IMR-90 (cell line): Measurements from ENCODE around the gene DCAF6. TPM values are rescaled to one million over a fixed set of nuclear protein-coding genes. Genes with fewer than 3 reads are reported as not detected.

Experiments
- ATAC-seq: fragments of 200-7000 bp; cut with Tn5 transposase; 2 replicates; pipeline ENCODE4 v1.9.1; 2020; ENCODE audit warnings: low read depth, mild to moderate bottlenecking, moderate library complexity
- BruUV-seq: library from RNA; stranded (reverse); fragments of 400-500 nt; replicated peaks from 2 replicates; lab custom pipeline; 2021; lab: Mats Ljungman, UMichigan
- CTCF ChIA-PET: fragments of 300-600 bp; formaldehyde crosslinking; extraction: SDS; loops from one replicate; lab custom pipeline; 2021; ENCODE audit warnings: antibody characterized with exemption; lab: Yijun Ruan, JAX
- POLR2A ChIA-PET: fragments of 300-600 bp; sonication (Branson Sonifier 250); formaldehyde crosslinking; loops from one replicate; lab custom pipeline; 2022; ENCODE audit warnings: antibody characterized with exemption; ENCODE audit not compliant: unreplicated experiment; lab: Charles Lee
- DNase-seq: peaks from one replicate; pipeline ENCODE4 v3.0.0; 2013
- H2AFZ ChIP-seq: replicated peaks from 2 replicates; pipeline ENCODE3; 2013; ENCODE audit warnings: low read length, mild to moderate bottlenecking; ENCODE audit not compliant: poor library complexity
- H2AK5ac ChIP-seq: 2 replicates; pipeline ENCODE4 v1.6.1; 2013; ENCODE audit warnings: low read depth, low read length, inconsistent platforms
- H2AK9ac ChIP-seq: replicated peaks from 2 replicates; pipeline ENCODE3; 2013; ENCODE audit warnings: mild to moderate bottlenecking, low read depth, low read length, moderate library complexity; ENCODE audit not compliant: poor library complexity
- H2BK120ac ChIP-seq: 2 replicates; pipeline ENCODE4 v1.6.1; 2013; ENCODE audit warnings: low read depth, low read length, inconsistent platforms
- H2BK15ac ChIP-seq: 3 replicates; pipeline ENCODE4 v1.6.1; 2013; ENCODE audit warnings: low read depth, low read length, inconsistent platforms
- H2BK20ac ChIP-seq: 2 replicates; pipeline ENCODE4 v1.6.1; 2013; ENCODE audit warnings: low read depth, mild to moderate bottlenecking, inconsistent platforms, low read length, moderate library complexity
- H2BK5ac ChIP-seq: 2 replicates; pipeline ENCODE4 v1.6.1; 2013; ENCODE audit warnings: mild to moderate bottlenecking, low read depth, low read length, inconsistent platforms; ENCODE audit not compliant: poor library complexity, severe bottlenecking
- H3K14ac ChIP-seq: replicated peaks from 2 replicates; pipeline ENCODE4 v1.6.1; 2013; ENCODE audit warnings: low read depth, low read length, inconsistent platforms
- H3K18ac ChIP-seq: 2 replicates; pipeline ENCODE4 v1.6.1; 2013; ENCODE audit warnings: low read depth, low read length, control low read depth
- H3K23ac ChIP-seq: 2 replicates; pipeline ENCODE4 v1.6.1; 2013; ENCODE audit warnings: low read depth, low read length, inconsistent platforms
- H3K27ac ChIP-seq: 2 replicates; pipeline ENCODE4 v1.5.1; 2013; ENCODE audit warnings: mild to moderate bottlenecking, control low read depth, low read length; ENCODE audit not compliant: insufficient read depth
- H3K27me3 ChIP-seq: 2 replicates; pipeline ENCODE4 v1.6.1; 2013; ENCODE audit warnings: low read length; ENCODE audit not compliant: control insufficient read depth, insufficient read depth
- H3K36me3 ChIP-seq: 2 replicates; pipeline ENCODE4 v1.6.1; 2013; ENCODE audit warnings: low read length, mixed read lengths; ENCODE audit not compliant: control insufficient read depth, insufficient read depth
- H3K4ac ChIP-seq: 2 replicates; pipeline ENCODE4 v1.6.1; 2013; ENCODE audit warnings: low read depth, low read length, inconsistent platforms
- H3K4me1 ChIP-seq: 2 replicates; pipeline ENCODE4 v1.6.1; 2013; ENCODE audit warnings: low read length, mixed read lengths; ENCODE audit not compliant: control insufficient read depth, insufficient read depth
- H3K4me2 ChIP-seq: 2 replicates; pipeline ENCODE4 v1.6.1; 2013; ENCODE audit warnings: low read depth, mild to moderate bottlenecking, control low read depth, low read length, moderate library complexity
- H3K4me3 ChIP-seq: 2 replicates; pipeline ENCODE4 v1.5.1; 2013; ENCODE audit warnings: low read depth, mild to moderate bottlenecking, control low read depth, low read length, moderate library complexity; ENCODE audit not compliant: insufficient read depth
- H3K56ac ChIP-seq: 2 replicates; pipeline ENCODE4 v1.6.1; 2013; ENCODE audit warnings: low read length, inconsistent platforms; ENCODE audit not compliant: insufficient read depth; ENCODE audit errors: extremely low read depth
- H3K79me1 ChIP-seq, 2 experiments: 2 replicates each; pipeline ENCODE4 v1.6.1; 2013; ENCODE audit warnings: low read length in 2 of 2, inconsistent platforms in 1 of 2, low read depth in 1 of 2
- H3K9ac ChIP-seq: 2 replicates; pipeline ENCODE4 v1.6.1; 2013; ENCODE audit warnings: low read depth, low read length, control low read depth
- H3K9me1 ChIP-seq: 2 replicates; pipeline ENCODE4 v1.6.1; 2013; ENCODE audit warnings: low read length, inconsistent platforms; ENCODE audit not compliant: insufficient read depth
- H3K9me3 ChIP-seq: 2 replicates; pipeline ENCODE4 v1.6.1; 2013; ENCODE audit warnings: low read length; ENCODE audit not compliant: control insufficient read depth, insufficient read depth
- H4K20me1 ChIP-seq: 2 replicates; pipeline ENCODE4 v1.6.1; 2013; ENCODE audit warnings: low read length, inconsistent platforms; ENCODE audit not compliant: insufficient read depth
- H4K5ac ChIP-seq: 2 replicates; pipeline ENCODE4 v1.6.1; 2013; ENCODE audit warnings: mild to moderate bottlenecking, low read depth, low read length, control low read depth
- H4K8ac ChIP-seq, 2 experiments: 2 replicates each; pipeline ENCODE4 v1.6.1; 2013; ENCODE audit warnings: low read depth in 2 of 2, low read length in 2 of 2, control low read depth in 1 of 2, inconsistent platforms in 1 of 2
- H4K91ac ChIP-seq: 2 replicates; pipeline ENCODE4 v1.6.1; 2013; ENCODE audit warnings: low read depth, low read length, inconsistent platforms; ENCODE audit not compliant: insufficient read depth
- BHLHE40 ChIP-seq: fragments of 150-350 bp; IDR thresholded peaks from 2 replicates; pipeline ENCODE4 v1.6.1; 2016; ENCODE audit warnings: mild to moderate bottlenecking, low read depth, low read length
- CEBPB ChIP-seq: IDR thresholded peaks from 2 replicates; pipeline ENCODE4 v1.6.1; 2012; ENCODE audit warnings: low read depth, low read length, improper control_type of control experiment
- CHD1 ChIP-seq: IDR thresholded peaks from 2 replicates; pipeline ENCODE4 v1.6.1; 2012; ENCODE audit warnings: low read depth, low read length, improper control_type of control experiment
- CTCF ChIP-seq: conservative IDR thresholded peaks from 2 replicates; pipeline ENCODE4 v1.5.1; 2012; ENCODE audit warnings: mild to moderate bottlenecking, low read depth, low read length, improper control_type of control experiment
- ELK1 ChIP-seq: fragments of 150-350 bp; IDR thresholded peaks from 2 replicates; pipeline ENCODE4 v1.6.1; 2016; ENCODE audit warnings: low read depth, mild to moderate bottlenecking, low read length, moderate library complexity, borderline replicate concordance
- FOS ChIP-seq: fragments of 150-350 bp; IDR thresholded peaks from 2 replicates; pipeline ENCODE4 v1.6.1; 2016; ENCODE audit warnings: low read depth, low read length
- MAFK ChIP-seq: IDR thresholded peaks from 2 replicates; pipeline ENCODE4 v1.6.1; 2012; ENCODE audit warnings: low read depth, low read length, improper control_type of control experiment
- MAZ ChIP-seq: IDR thresholded peaks from 2 replicates; pipeline ENCODE4 v1.6.1; 2012; ENCODE audit warnings: low read depth, mild to moderate bottlenecking, low read length, improper control_type of control experiment, moderate library complexity, borderline replicate concordance
- MXI1 ChIP-seq: IDR thresholded peaks from 2 replicates; pipeline ENCODE4 v1.6.1; 2012; ENCODE audit warnings: low read depth, mild to moderate bottlenecking, low read length, moderate library complexity, borderline replicate concordance
- NFE2L2 ChIP-seq: fragments of 150-350 bp; IDR thresholded peaks from 2 replicates; pipeline ENCODE4 v1.6.1; 2016; ENCODE audit warnings: low read depth, mild to moderate bottlenecking, low read length
- POLR2A ChIP-seq: IDR thresholded peaks from 2 replicates; pipeline ENCODE4 v1.6.1; 2012; ENCODE audit warnings: mild to moderate bottlenecking, low read depth, low read length
- RAD21 ChIP-seq: IDR thresholded peaks from 2 replicates; pipeline ENCODE4 v1.6.1; 2012; ENCODE audit warnings: low read length, improper control_type of control experiment
- RCOR1 ChIP-seq: IDR thresholded peaks from 2 replicates; pipeline ENCODE4 v1.6.1; 2012; ENCODE audit warnings: mild to moderate bottlenecking, low read length, improper control_type of control experiment; ENCODE audit not compliant: insufficient replicate concordance
- RFX5 ChIP-seq: IDR thresholded peaks from 2 replicates; pipeline ENCODE4 v1.8.0; 2012; ENCODE audit warnings: low read depth, mild to moderate bottlenecking, low read length, moderate library complexity
- SMC3 ChIP-seq: fragments of 150-350 bp; IDR thresholded peaks from 2 replicates; pipeline ENCODE4 v1.6.1; 2016; ENCODE audit warnings: low read depth, mild to moderate bottlenecking, antibody characterized with exemption, low read length, moderate library complexity
- USF2 ChIP-seq: fragments of 150-350 bp; IDR thresholded peaks from 2 replicates; pipeline ENCODE4 v1.6.1; 2017; ENCODE audit warnings: mild to moderate bottlenecking, antibody characterized with exemption, low read length, low read depth
- WGBS, 2 experiments: methylation state at CpG; one replicate each; pipeline versions ENCODE4 v1.1.5 to v1.1.7; 2013; ENCODE audit warnings: missing lambda C conversion rate in 2 of 2; ENCODE audit not compliant: insufficient read length in 1 of 2; ENCODE audit errors: extremely low coverage in 2 of 2; 5-methylcytosine and 5-hydroxymethylcytosine counted together
- dilution Hi-C: fragments of 300-500 bp; cut with HindIII; formaldehyde crosslinking; loops from one replicate; pipeline ENCODE4 v1.14.3; 2018; ENCODE audit warnings: low sequenced_read_pairs; ENCODE audit not compliant: unreplicated experiment
- in situ Hi-C: fragments of 300-500 bp; cut with MboI; formaldehyde crosslinking; loops from 3 replicates; pipeline ENCODE4 v1.14.3; 2019; ENCODE audit warnings: low sequenced_read_pairs, inconsistent platforms, mixed read lengths
- intact Hi-C: fragments of 100-400 bp; cut with micrococcal nuclease; formaldehyde crosslinking; loops from 2 replicates; pipeline ENCODE4 v1.10.0; 2022
- polyA plus RNA-seq, 3 experiments: library from polyadenylated mRNA; depleted of rRNA; stranded (reverse); fragments of >200 nt; gene quantifications; 2 replicates each; pipeline ENCODE4 v1.2.3, GENCODE V29; 2012; ENCODE audit warnings: low replicate concordance in 1 of 3
- total RNA-seq: library from RNA; depleted of rRNA; stranded (reverse); fragments of >200 nt; gene quantifications from 2 replicates; pipeline ENCODE4 v1.2.3, GENCODE V29; 2012

Gene DCAF6
- total and polyA plus RNA-seq, 2 of the 4 experiments (the other 2 are of a cell fraction), result 60.4 to 88.7 TPM

- no peak overlapping the region for H3K18ac ChIP-seq
- WGBS, 2 experiments, result no CpG with 5 or more reads among the region's 6 CpGs
- no peak overlapping the region for H2BK20ac ChIP-seq
- H3K36me3 ChIP-seq, result peaks cover 5% of the 10 kb centered on the region
- no peak overlapping the region for H3K9ac ChIP-seq
- H3K79me1 ChIP-seq, result no peaks in the 10 kb centered on the region
- ChIA-PET CTCF (interaction anchor here (0.6 to 1.4 kb wide), 3 partner anchors 9 to 172 kb away, joined by 3 to 4 read pairs (median 3); no protein-coding TSS in a partner anchor), POLR2A (no interaction called here)
- in situ Hi-C loops, result no loop called here
- H3K4me2 ChIP-seq, result no peak overlapping the region
- H4K5ac ChIP-seq, result no peak overlapping the region
- no peaks in the 10 kb centered on the region for H3K27me3 ChIP-seq
- peaks cover 3% of the 10 kb centered on the region for H3K4me1 ChIP-seq
- no peak overlapping the region for H3K56ac ChIP-seq
- peaks cover 6% of the 10 kb centered on the region for H4K20me1 ChIP-seq
- H3K14ac ChIP-seq, result no peak overlapping the region
- no peak overlapping the region for H3K4ac ChIP-seq
- TF ChIP-seq MAFK, result no peak
- TF ChIP-seq NFE2L2, result no peak
- no peak for TF ChIP-seq CHD1
- no peak for TF ChIP-seq MAZ
- no peak for TF ChIP-seq RCOR1
- no peak for TF ChIP-seq POLR2A
- TF ChIP-seq SMC3, result no peak
- no peak for TF ChIP-seq ELK1
- no peak for TF ChIP-seq CEBPB
- no peak for TF ChIP-seq BHLHE40
- TF ChIP-seq RAD21, result no peak
- no peak for TF ChIP-seq CTCF
- no peak for TF ChIP-seq FOS
- TF ChIP-seq RFX5, result no peak
- no peak for TF ChIP-seq USF2
- no peak for TF ChIP-seq MXI1
- no peak overlapping the region for H2AK5ac ChIP-seq
- no peak overlapping the region for H2BK5ac ChIP-seq
- dilution Hi-C loops, result no loop called here
- H3K9me1 ChIP-seq, result 0 out of 2 replicates have a peak, but pooled peaks cover 6% of the 10 kb centered on the region
- H2BK120ac ChIP-seq, result no peak overlapping the region
- H3K4me3 ChIP-seq, result no peak overlapping the region
- no peak for ATAC-seq
- H3K23ac ChIP-seq, result no peak overlapping the region
- no peak overlapping the region for H4K91ac ChIP-seq
- H3K27ac ChIP-seq, result no peak overlapping the region
- H3K9me3 ChIP-seq, result peaks cover 4% of the 10 kb centered on the region; the same call in 1 of the 2 replicates
- no peak overlapping the region for H2BK15ac ChIP-seq
- intact Hi-C loops, result loop anchor here (2.0 kb wide), 1 partner anchor 55 kb away; no protein-coding TSS in a partner anchor
- H2AFZ ChIP-seq, result no peak overlapping the region
- H4K8ac ChIP-seq, result no peak overlapping the region
- no peak overlapping the region for H2AK9ac ChIP-seq
- BruUV-seq, result no TSS peak
- no peak for DNase-seq
Measured at GRCh38 chr1:167909691-167910180, 26.7 kb upstream of the DCAF6 start.
